HPDE6-E6E7 (cell line): ENCODE results near the gene ZNF346.
"Not testable (repeated sequence)": the region's sequence is repeated elsewhere in the genome, so short reads cannot be mapped to it uniquely, and the experiment has no call there.

ENCODE experiments used
- DNase-seq: peaks from one replicate; pipeline ENCODE4 v3.0.0; 2011; ENCODE audit warnings: missing footprints; ENCODE audit errors: extremely low spot score

ZNF346 gene, protein sequence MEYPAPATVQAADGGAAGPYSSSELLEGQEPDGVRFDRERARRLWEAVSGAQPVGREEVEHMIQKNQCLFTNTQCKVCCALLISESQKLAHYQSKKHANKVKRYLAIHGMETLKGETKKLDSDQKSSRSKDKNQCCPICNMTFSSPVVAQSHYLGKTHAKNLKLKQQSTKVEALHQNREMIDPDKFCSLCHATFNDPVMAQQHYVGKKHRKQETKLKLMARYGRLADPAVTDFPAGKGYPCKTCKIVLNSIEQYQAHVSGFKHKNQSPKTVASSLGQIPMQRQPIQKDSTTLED

DNA sequence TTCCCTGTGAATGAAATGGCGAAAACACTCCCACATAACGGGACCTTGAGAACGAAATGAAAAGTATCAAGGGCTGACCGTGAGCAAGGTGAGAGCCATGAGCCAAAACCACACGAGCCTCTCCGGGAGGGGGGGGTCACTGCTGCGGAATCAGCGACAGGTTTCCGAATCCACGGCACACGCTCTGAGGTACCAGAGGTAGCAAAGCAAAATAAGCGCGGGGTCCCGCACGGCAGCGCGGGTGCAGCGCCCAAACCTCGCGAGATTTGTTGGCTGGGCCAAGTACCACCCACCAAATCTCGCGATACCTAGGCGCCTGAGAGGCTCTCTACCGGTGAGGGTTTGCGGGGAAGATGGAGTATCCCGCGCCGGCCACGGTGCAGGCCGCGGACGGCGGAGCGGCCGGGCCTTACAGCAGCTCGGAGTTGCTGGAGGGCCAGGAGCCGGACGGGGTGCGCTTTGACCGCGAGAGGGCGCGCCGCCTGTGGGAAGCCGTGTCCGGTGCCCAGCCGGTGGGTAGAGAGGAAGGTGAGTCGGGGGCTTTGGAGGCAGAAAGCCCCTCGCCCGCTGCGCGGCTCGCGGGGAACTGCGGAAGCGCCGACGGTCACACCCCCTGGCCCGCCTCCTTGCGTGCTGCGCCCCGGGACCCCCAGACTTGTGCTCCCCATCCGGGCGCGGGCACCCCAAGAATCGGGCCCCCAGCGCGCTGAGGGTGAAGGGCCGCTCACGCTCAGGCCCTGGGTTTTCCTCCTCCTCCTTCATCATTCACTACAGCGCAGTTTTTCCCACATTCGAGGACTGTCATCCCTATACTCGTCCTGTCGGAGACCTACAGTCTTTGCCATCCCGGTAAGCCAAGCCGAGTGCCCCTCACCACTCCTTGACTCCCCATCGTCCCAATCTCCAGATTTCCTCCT lies at the start of gene ZNF346:
Gene ZNF346 (plus strand): TSS at position 311 of the 917 bp plus-strand sequence. CDS start 43 bp downstream, at position 354.
- DNase-seq: peak; percentile 99

DNA sequence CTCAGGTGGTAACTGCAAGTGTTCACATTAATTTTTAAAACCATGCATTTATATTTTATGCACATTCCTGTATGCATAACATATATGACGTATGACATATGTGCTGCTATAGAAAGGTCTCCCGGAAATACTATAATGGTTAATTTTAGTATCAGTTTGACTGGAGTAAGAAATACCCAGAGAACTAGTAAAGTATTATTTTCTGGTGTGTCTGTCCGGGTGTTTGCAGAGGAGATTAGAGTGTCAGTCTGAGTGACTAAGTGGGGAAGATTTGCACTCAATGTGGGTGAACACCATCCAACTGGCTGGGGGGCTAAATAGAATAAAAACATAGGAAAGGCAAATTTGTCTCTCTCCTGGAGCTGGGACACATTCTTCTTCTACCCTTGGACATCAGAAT lies 42.8 kb upstream of the ZNF346 start:
- no peak for DNase-seq

DNA sequence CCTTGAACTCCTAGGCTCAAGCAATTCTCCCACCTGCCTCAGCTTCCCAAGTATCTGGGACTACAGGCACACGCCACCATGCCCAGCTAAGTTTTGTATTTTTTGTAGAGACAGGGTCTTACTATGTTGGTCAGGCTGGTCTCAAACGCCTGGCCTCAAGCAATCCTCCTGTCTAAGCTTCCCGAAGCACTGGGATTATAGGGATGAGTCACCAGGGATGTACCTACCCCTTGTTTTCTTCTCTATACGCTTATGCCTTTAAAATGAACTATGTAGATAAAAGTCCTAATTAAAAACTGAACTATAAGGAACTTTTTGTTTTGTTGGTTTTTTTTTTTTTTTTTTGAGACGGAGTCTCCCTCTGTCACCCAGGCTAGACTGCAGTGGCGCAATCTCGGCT lies 41.7 kb upstream of the ZNF346 start:
- DNase-seq: no peak

DNA sequence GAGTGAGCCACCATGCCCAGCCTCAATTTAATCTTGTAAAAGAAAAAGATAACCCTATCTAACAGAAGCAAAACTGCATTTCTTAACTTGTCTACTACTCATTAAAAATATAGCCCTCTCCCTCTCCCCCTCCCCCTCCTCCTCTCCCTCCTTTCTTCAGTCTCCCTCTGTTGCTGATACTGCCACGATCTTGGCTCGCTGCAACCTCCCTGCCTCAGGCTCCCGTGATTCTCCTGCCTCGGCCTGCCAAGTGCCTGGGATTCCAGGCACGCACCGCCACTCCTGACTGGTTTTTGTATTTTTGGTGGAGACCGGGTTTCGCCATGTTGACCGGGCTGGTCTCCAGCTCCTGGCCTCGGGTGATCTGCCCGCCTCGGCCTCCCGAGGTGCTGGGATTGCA lies 39.4 kb upstream of the ZNF346 start:
- DNase-seq: not testable (repeated sequence)

DNA sequence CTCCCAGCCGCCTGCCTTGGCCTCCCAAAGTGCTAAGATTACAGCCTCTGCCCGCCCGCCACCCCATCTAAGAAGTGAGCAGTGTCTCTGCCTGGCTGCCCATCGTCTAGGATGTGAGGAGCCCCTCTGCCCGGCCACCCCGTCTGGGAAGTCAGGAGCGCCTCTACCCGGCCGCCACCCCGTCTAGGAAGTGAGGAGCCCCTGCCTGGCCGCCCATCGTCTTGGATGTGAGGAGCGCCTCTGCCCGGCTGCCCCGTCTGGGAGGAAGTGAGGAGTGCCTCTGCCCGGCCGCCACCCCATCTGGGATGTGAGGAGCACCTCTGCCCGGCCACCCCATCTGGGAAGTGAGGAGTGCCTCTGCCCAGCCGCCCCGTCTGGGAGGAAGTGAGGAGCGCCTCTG lies 38.9 kb upstream of the ZNF346 start:
- not testable (repeated sequence) for DNase-seq

DNA sequence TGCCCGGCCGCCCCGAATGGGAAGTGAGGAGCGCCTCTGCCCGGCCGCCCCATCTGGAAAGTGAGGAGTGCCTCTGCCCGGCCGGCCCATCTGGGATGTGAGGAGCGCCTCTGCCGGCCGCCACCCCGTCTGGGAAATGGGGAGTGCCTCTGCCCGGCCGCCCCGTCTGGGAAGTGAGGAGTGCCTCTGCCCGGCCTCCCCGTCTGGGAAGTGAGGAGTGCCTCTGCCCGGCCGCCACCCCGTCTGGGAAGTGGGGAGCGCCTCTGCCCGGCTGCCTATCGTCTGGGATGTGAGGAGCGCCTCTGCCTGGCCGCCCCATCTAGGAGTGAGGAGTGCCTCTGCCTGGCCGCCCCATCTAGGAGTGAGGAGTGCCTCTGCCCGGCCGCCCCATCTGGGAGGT lies 38.3 kb upstream of the ZNF346 start:
- DNase-seq: not testable (repeated sequence)

DNA sequence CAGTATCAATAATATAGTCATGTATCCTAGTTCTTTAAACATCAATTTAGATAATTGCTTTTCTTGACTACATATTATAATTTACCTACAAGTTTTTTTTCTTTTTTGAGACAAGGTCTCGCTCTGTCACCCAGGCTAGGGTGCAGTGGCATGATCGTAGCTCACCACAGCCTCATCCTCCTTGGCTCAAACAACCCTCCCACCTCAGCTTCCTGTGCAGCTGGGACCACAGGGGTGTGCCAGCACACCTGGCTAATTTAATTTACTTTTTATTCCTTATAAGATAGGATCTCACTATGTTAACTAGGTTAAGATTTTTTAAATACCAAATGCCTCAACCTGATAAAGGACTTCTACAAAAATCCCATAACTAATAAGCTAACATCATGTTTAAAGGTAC lies 37.0 kb upstream of the ZNF346 start:
- no peak for DNase-seq

DNA sequence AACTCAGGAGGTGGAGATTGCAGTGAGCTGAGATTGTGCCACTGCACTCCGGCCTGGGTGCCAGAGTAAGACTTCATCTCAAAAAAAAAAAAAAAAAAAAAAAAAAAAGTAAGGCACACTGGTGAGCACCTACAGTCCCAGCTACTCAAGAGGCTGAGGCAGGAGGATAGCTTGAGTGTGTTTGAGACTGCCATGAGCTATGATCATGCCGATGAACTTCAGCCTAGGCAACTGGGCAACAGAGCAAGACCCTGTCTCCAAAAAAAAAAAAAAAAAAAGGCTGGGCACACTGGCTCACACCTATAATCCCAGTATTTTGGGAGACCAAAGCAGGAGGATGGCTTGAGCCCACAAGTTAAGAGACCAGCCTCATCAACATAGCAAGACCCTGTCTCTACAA lies 36.2 kb upstream of the ZNF346 start:
- DNase-seq: no peak

DNA sequence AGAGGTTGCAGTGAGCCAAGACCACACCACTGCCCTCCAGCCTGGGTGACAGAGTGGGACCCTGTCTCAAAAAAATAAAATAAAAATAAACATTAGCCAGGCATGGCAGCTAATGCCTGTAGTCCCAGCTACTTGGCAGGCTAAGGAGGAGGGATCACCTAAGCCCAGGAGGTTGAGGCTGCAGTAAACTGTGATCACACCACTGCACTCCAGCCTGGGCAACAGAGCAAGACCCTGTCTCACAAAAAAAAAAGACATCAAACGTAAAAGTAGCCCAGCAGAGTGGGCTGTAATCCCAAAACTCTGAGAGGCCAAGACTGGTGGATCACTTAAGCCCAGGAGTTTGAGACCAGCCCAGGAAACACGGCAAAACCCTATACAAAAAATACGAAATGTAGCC lies 34.9 kb upstream of the ZNF346 start:
- DNase-seq: no peak

DNA sequence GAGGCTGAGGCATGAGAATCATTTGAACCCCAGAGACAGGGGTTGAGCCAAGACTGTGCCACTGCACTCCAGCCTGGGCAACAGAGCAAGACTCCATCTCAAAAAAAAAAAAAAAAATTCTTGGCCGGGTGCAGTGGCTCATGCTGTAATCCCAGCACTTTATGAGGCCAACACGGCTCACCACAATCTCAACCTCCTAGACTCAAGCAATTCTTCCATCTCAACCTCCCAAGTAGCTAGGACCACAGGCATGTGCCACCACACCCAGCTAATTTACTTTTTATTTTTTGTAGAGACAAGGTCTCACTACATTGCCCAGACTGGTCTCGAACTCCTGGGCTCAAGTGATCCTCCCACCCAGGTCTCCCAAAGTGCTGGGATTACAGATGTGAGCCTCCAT lies 29.4 kb upstream of the ZNF346 start:
- not testable (repeated sequence) for DNase-seq

DNA sequence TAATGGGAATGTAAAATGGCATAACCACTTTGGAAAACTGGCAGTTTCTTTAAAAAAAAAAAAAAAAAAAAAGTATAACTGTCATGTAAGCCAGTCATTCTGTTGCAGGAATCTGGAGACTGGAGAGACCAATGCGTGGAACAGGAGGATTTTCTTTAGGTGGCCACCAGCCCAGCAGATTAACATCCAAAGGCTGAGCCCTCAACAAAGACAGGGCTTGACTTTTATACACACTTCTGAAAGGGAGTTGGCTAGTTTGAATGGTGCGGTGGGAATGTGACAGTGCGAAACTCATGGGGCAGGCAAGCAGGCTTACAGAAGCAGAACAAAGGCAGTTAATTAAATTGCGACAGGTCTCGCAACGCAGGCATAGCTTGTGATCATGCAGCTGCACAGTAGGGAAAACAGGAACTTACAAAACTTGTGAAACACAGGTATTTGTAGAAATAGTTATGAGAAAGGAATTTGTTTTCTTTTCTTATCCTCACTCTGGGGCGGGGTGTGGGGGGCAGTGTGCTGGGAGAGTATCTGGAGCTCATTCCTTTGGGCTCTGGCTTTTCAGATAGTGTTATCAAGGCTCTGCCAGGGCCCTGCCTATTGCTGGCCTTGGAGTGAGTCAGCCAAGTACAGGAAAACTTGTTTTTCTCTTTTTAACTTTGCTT lies 27.9 kb upstream of the ZNF346 start:
- no peak for DNase-seq

DNA sequence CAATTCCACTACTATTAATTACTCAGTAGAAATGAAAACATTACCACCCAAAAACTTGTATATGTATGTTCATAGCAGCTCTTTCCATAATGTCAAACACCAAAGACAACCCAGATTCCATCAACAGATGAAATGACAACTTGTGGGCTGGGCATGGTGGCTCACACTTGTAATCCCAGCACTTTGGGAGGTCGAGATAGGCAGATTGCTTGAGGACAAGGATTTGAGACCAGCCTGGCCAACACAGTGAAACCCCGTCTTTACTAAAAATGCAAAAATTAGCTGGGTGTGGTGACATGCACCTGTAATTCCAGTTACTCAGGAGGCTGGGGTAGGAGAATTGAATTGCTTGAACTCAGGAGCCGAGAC lies 27.4 kb upstream of the ZNF346 start:
- DNase-seq: no peak

DNA sequence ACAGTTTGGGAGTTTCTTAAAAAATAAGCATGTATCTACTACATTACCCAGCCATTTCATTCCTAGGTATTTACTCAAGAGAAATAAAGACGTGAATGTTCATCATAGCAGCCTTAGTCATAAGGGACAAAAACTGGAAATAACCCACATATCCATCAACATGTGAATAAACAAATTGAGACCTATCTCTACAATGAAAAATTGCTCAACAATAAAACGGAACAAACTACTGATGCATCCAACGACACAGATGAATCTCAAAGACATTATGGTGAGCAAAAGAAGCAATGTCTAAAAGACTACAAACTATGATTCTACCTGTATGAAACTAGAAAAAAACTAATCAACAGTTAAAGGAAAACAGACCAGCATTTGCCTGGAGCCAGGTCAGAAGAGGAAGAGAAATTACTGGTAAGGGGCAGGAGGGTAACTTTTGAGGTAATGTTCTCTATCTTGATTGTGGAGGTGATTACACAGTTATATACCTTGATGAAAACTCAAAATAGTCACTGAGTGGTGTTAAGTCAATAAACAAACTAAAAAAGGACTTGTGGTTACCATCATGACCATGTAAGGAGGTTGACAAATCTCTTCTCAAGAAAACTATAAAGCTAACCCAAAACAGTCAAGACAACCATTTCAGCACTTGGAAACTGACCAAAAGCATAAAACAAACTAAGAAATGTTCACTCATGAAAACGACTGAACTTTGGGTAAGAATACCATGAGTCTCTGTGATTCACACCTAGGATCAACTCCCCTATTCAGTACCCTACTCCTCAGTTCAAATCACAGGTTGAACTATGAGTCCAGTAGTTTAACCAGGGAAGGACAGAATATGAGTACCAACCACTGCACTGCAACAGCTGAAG lies 26.4 kb upstream of the ZNF346 start:
- DNase-seq: no peak

DNA sequence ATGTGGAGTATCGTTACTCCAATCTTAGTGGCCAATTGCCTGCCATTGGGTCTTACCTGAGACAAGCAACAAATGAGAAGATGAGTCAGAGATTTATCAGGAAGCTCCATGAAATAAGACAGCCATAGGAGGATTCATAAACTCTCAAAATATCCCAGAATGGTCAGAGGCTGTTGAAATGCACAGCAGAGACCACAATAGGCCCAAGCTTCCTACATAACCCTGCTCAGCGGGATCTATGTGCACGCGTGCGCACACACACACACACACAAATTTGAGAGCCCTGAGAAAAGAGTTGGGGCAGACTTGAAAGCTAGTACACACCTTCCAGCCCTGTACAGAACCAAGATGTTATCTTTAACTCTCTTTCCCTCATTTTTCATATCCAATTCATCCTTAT lies 25.7 kb upstream of the ZNF346 start:
- peak; percentile 13 for DNase-seq

DNA sequence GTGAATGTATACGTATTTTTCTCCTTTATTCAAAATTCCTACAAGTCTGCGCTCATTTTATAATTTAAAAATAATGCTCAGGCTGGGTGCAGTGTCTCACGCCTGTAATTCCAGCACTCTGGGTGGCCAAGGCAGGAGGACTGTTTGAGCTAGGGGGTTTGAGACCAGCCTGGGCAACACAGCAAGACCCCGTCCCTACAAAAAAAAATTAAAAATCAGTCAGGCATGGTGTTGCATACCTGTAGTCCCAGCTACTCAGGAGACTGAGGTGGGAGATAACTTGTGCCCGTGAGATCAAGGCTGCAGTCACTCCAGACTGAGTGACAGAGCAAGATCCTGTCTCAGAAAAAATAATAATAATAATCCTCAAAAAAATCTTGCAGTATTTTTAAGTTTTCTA lies 23.7 kb upstream of the ZNF346 start:
- DNase-seq: no peak

DNA sequence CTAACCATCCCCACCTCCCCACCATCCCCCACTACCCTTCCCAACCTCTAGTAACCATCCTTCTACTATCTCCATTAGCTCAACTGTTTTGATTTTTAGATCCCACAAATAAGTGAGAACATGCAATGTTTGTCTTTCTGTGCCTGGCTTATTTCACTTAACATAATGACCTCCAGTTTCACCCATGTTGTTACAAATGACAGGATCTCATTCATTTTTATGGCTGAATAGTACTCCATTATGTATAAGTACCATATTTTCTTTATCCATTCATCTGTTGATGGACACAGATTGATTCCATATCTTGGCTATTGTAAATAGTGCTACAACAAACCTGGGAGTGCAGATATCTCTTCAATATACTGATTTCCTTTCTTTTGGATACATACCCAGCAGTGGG lies 23.0 kb upstream of the ZNF346 start:
- not testable (repeated sequence) for DNase-seq

DNA sequence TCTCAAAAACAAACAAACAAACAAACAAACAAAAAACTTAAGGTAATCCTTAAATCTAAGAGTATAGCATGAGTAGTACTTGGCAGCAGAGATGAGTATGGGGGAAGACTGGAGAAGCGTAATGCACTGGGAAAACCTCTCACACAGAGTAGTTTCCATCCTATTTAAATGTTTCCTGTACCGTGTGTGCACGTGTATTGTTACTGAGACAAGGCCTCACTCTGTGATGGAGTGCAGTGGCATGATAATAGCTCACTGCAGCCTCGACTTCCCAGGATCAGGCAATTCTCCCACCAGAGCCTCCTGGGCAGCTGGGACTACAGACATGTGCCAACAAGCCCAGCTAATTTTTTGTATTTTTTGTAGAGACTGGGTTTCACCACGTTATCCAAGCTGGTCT lies 18.8 kb upstream of the ZNF346 start:
- DNase-seq: no peak

DNA sequence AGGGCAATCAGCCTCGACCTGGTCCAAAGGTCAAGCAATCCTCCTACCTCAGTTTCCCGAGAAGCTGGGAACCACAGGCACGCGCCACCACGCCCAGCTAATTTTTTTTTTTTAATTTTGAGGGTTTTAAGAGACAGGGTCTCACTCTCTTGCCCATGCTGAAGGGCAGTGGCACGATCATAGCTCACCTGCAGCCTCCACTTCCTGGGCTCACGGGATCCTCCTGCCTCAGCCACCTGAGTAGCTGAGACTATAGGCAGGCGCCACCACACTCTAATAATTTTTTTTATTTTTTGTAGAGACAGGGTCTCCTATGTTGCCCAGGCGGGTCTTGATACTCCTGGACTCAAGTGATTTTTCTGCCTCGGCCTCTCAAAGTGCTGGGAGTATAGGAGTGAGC lies 17.5 kb upstream of the ZNF346 start:
- no peak for DNase-seq

DNA sequence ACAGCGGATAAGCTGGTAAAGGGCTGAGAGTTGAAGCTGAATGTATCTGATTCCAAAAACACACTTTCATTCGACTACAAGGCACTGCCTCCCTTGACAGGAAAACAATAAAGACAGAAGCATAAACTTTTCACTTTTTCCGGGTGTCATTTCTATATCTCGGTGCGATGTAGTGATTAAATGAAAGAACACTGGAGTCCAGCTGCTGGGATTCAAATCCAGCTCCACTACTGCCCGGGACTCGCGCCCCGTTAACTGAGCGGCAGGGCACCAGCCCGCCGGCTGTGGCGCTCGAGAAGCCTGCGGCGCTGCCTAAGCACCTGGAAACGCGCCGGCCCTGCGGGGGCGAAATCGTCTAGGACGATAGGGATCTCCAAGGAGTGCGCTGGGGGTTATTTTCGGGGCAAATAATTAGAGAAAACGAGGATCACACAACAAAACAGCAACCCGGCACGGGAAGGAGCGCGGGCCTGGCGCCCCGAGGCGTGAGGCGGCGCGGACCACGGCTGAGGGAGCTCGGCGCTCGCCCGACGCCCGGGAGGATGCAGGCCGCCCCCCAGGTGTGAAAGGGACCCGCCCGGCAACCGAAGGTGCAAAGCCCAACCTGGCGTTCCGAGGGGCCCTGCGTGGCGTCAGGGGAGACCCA lies 16.8 kb upstream of the ZNF346 start:
- peak; percentile 54 for DNase-seq

DNA sequence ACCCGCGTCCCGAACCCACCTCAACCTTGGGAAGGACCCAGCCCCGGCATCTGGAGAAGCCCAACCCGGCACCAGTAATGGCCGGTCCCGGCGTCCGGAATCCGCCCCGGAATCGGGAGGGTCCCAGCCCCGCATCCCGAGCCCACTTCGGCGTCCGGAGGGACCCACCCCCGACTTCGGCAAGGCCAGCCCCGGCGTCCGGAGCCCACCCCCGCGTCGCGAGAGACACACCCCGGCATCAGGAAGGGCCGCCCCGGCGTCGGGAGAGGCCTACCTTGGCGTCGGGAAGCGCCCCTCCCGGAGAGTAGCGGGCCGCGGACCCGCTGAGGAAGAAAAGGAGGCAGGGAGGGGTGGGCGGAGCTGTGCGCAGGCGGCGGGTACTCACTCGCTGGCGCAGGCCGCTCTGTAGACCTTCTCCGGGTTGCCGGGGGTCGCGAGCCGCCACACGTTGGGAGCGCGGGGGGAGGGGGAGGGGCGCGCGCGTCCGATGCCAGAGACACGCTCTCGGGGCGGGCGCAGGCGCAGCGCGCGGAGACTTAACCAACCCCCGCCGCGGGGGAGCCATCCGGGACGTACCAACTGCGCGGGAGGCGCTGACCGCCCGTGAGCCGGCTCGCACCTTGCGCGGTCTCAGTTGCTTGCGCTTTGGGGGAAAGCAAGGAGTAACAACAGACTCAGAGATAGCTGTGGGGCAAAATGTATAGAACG lies 16.1 kb upstream of the ZNF346 start, which contains the start of gene UIMC1:
Gene UIMC1 (minus strand): TSS at position 515 of the 708 bp plus-strand sequence. CDS start 24,164 bp downstream, outside the sequence.
- peak; percentile 82 for DNase-seq
